Peyer's patch (tissue), 4 donors: ENCODE data around the gene ADAMTSL3.

Experiments
- POLR2A ChIP-seq, 2 donors: fragments of 450-650 bp; IDR thresholded peaks; one replicate each; pipeline ENCODE4 v1.5.1; 2017; ENCODE audit warnings: antibody characterized with exemption in 2 of 2, mild to moderate bottlenecking in 2 of 2, moderate library complexity in 2 of 2
- TF ChIP-seq, protein P1 (sequence below), 6 experiments: fragments of 450-650 bp in 4 of 6; fragments of 200-600 bp in 2 of 6; sonication (generic) in 1 of 6; IDR thresholded peaks; one replicate each; pipeline ENCODE4 v1.5.1; 2017 to 2019; ENCODE audit warnings: antibody characterized with exemption in 6 of 6, mild to moderate bottlenecking in 3 of 6, moderate library complexity in 1 of 6

DNA sequence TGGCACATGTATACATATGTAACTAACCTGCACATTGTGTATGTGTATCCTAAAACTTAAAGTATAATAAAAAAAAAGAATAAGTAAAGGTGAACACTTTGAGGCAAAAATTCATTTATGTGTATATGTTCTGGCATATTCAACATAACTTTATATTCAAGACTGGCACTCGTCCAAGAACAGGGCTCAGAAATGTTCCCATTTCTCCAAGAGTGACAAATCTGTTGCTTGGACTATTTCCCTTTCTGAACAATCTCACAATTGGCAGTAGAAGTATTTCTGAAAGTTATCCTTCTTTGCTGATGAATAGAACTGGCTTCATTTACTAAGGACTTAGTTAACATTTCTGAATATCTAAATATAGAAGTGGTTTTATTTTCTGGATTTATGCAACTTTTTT is 212.8 kb downstream of the ADAMTSL3 start:
- TF ChIP-seq, protein P1, sequence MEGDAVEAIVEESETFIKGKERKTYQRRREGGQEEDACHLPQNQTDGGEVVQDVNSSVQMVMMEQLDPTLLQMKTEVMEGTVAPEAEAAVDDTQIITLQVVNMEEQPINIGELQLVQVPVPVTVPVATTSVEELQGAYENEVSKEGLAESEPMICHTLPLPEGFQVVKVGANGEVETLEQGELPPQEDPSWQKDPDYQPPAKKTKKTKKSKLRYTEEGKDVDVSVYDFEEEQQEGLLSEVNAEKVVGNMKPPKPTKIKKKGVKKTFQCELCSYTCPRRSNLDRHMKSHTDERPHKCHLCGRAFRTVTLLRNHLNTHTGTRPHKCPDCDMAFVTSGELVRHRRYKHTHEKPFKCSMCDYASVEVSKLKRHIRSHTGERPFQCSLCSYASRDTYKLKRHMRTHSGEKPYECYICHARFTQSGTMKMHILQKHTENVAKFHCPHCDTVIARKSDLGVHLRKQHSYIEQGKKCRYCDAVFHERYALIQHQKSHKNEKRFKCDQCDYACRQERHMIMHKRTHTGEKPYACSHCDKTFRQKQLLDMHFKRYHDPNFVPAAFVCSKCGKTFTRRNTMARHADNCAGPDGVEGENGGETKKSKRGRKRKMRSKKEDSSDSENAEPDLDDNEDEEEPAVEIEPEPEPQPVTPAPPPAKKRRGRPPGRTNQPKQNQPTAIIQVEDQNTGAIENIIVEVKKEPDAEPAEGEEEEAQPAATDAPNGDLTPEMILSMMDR (IDR thresholded peaks at IDR 0.05): no peak
- TF ChIP-seq POLR2A (IDR thresholded peaks at IDR 0.05): no peak
